ENCODE results near the gene ZC3H14.

ZC3H14 gene

GRCh38 chr14:88599326-88599725 lies 36.5 kb downstream of the ZC3H14 start:
- H2AFZ ChIP-seq (ENCODE audit: low read length) = no peak overlapping the region
- H3K9me2 ChIP-seq (ENCODE audit: low read depth, low read length) = no peaks in the 10 kb centered on the region
- H4K20me1 ChIP-seq (ENCODE audit: insufficient read depth, low read length) = no peaks in the 10 kb centered on the region
- no peaks in the 10 kb centered on the region for H3K27me3 ChIP-seq (ENCODE audit: insufficient read depth, low read length)
- H3K4me1 ChIP-seq (ENCODE audit: insufficient read depth, low read length, severe bottlenecking) = peaks cover 8% of the 10 kb centered on the region
- H3K79me2 ChIP-seq (ENCODE audit: insufficient read depth, low read length) = no peaks in the 10 kb centered on the region
- H3K36me3 ChIP-seq (ENCODE audit: insufficient read depth, low read length) = peaks cover 69% of the 10 kb centered on the region; the same call in 1 of the 2 replicates
- TF ChIP-seq, protein P1, sequence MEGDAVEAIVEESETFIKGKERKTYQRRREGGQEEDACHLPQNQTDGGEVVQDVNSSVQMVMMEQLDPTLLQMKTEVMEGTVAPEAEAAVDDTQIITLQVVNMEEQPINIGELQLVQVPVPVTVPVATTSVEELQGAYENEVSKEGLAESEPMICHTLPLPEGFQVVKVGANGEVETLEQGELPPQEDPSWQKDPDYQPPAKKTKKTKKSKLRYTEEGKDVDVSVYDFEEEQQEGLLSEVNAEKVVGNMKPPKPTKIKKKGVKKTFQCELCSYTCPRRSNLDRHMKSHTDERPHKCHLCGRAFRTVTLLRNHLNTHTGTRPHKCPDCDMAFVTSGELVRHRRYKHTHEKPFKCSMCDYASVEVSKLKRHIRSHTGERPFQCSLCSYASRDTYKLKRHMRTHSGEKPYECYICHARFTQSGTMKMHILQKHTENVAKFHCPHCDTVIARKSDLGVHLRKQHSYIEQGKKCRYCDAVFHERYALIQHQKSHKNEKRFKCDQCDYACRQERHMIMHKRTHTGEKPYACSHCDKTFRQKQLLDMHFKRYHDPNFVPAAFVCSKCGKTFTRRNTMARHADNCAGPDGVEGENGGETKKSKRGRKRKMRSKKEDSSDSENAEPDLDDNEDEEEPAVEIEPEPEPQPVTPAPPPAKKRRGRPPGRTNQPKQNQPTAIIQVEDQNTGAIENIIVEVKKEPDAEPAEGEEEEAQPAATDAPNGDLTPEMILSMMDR (IDR thresholded peaks at IDR 0.05; ENCODE audit: low read length) = no peak
- no peak for TF ChIP-seq EZH2 (IDR thresholded peaks at IDR 0.05; ENCODE audit: borderline replicate concordance, low read length)
- no peak overlapping the region for H3K9ac ChIP-seq (ENCODE audit: low read length)
- no peak overlapping the region for H3K4me2 ChIP-seq (ENCODE audit: low read length)
- no peaks in the 10 kb centered on the region; the same call in 1 of the 2 replicates for H3F3A ChIP-seq (ENCODE audit: insufficient read depth, low read length)
- no peak overlapping the region for H3K4me3 ChIP-seq (ENCODE audit: low read depth, low read length, poor library complexity, severe bottlenecking)
- no peak overlapping the region for H3K27ac ChIP-seq (ENCODE audit: low read depth, low read length, poor library complexity, severe bottlenecking)
- no peaks in the 10 kb centered on the region for H3K9me3 ChIP-seq (ENCODE audit: low read length)

GRCh38 chr14:88599761-88600439 lies 37.1 kb downstream of the ZC3H14 start:
- Histone ChIP-seq H3K9me3 (ENCODE audit: low read length) (no peaks in the 10 kb centered on the region), H3K9me2 (ENCODE audit: low read depth, low read length) (no peaks in the 10 kb centered on the region), H3K27me3 (ENCODE audit: insufficient read depth, low read length) (no peaks in the 10 kb centered on the region), H3K4me3 (ENCODE audit: low read depth, low read length, poor library complexity, severe bottlenecking) (no peak overlapping the region), H3K4me2 (ENCODE audit: low read length) (no peak overlapping the region), H3K27ac (ENCODE audit: low read depth, low read length, poor library complexity, severe bottlenecking) (no peak overlapping the region), H3K79me2 (ENCODE audit: insufficient read depth, low read length) (no peaks in the 10 kb centered on the region), H3F3A (ENCODE audit: insufficient read depth, low read length) (no peaks in the 10 kb centered on the region; the same call in 1 of the 2 replicates), H2AFZ (ENCODE audit: low read length) (no peak overlapping the region), H3K4me1 (ENCODE audit: insufficient read depth, low read length, severe bottlenecking) (peaks cover 8% of the 10 kb centered on the region), H3K9ac (ENCODE audit: low read length) (no peak overlapping the region), H4K20me1 (ENCODE audit: insufficient read depth, low read length) (no peaks in the 10 kb centered on the region), H3K36me3 (ENCODE audit: insufficient read depth, low read length) (peaks cover 68% of the 10 kb centered on the region; the same call in 1 of the 2 replicates)
- TF ChIP-seq, protein P1 (IDR thresholded peaks at IDR 0.05; ENCODE audit: low read length) = no peak
- no peak for TF ChIP-seq EZH2 (IDR thresholded peaks at IDR 0.05; ENCODE audit: borderline replicate concordance, low read length)

- Histone ChIP-seq H3F3A (ENCODE audit: insufficient read depth, low read length) (no peaks in the 10 kb centered on the region), H3K4me3 (ENCODE audit: low read depth, low read length, poor library complexity, severe bottlenecking) (no peak overlapping the region), H3K27me3 (ENCODE audit: insufficient read depth, low read length) (no peaks in the 10 kb centered on the region), H3K9me2 (ENCODE audit: low read depth, low read length) (no peaks in the 10 kb centered on the region), H3K9me3 (ENCODE audit: low read length) (no peaks in the 10 kb centered on the region), H3K27ac (ENCODE audit: low read depth, low read length, poor library complexity, severe bottlenecking) (no peak overlapping the region), H3K36me3 (ENCODE audit: insufficient read depth, low read length) (peaks cover 71% of the 10 kb centered on the region), H3K9ac (ENCODE audit: low read length) (no peak overlapping the region), H3K4me1 (ENCODE audit: insufficient read depth, low read length, severe bottlenecking) (peaks cover 8% of the 10 kb centered on the region), H3K79me2 (ENCODE audit: insufficient read depth, low read length) (no peaks in the 10 kb centered on the region), H2AFZ (ENCODE audit: low read length) (no peak overlapping the region), H3K4me2 (ENCODE audit: low read length) (no peak overlapping the region), H4K20me1 (ENCODE audit: insufficient read depth, low read length) (no peaks in the 10 kb centered on the region)
- TF ChIP-seq, protein P1 (IDR thresholded peaks at IDR 0.05; ENCODE audit: low read length) = no peak
- TF ChIP-seq EZH2 (IDR thresholded peaks at IDR 0.05; ENCODE audit: borderline replicate concordance, low read length) = no peak
Measured at GRCh38 chr14:88604212-88604611, 41.4 kb downstream of the ZC3H14 start.

All from OCI-LY1 (cell line).